GM18861 (cell line): ENCODE results near the gene AGPAT2.

ENCODE experiments used
- ATAC-seq: cut with Tn5 transposase; IDR thresholded peaks from one replicate; pipeline ENCODE4 v1.9.1; 2021; ENCODE audit not compliant: unreplicated experiment

Gene AGPAT2

GRCh38 chr9:136664000-136664915, 23.0 kb downstream of the AGPAT2 start:
- ATAC-seq = no peak

DNA sequence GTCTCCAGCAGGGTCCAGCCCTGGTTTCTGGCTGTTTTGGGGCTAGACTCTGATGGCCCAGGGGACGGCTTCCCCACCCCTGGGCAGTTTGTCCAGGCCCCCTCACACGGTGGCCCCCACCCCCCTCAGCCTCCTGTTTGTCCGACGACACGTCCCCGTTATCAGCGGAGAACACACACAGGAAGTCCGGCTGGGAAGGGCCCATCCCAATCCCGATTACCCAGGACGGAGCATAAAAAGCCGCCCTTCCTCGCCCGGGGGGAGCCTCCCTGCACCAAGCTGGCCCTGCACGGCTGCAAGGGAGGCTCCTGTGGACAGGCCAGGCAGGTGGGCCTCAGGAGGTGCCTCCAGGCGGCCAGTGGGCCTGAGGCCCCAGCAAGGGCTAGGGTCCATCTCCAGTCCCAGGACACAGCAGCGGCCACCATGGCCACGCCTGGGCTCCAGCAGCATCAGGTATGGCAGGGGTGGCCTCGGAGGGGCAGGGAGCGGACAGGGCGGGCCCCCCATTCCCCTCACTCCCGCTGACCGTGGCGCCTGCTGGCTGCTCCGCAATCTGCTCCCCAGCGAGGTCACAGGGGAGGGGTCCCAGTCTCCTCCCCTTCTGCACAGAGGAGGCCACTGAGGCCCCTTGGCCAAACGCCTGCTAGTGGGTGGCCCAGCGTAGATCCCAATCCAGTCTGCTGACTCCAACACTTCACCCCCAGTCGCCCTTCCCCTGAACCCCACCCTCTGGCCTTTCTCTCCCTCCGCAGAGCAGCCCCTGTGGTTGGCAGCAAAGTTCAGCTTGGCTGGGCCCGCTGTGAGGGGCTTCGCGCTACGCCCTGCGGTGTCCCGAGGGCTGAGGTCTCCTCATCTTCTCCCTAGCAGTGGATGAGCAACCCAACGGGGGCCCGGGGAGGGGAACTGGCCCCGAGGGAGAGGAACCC, 24.3 kb downstream of the AGPAT2 start, which contains the start of gene EGFL7:
Gene EGFL7 (plus strand): TSS at position 261 of the 926 bp plus-strand sequence. CDS start 5,367 bp downstream, outside the sequence.
- ATAC-seq = no peak

DNA sequence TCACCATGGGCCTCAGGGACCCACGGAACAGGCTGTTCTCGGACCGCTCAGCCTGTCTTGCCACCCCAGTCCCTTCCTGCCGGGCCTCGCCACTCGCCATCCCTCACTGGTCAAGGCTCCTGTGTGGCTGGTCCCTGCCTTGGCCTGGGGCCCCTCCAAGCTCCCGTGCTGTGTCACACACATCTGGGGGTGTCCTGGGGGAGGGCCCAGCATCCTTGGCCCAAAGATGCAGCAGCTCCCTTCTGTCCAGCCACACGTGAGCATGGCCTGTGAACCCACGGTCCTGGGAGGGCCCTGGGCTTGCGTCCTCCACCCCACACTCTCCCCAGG, 25.0 kb downstream of the AGPAT2 start:
- ATAC-seq = no peak

DNA sequence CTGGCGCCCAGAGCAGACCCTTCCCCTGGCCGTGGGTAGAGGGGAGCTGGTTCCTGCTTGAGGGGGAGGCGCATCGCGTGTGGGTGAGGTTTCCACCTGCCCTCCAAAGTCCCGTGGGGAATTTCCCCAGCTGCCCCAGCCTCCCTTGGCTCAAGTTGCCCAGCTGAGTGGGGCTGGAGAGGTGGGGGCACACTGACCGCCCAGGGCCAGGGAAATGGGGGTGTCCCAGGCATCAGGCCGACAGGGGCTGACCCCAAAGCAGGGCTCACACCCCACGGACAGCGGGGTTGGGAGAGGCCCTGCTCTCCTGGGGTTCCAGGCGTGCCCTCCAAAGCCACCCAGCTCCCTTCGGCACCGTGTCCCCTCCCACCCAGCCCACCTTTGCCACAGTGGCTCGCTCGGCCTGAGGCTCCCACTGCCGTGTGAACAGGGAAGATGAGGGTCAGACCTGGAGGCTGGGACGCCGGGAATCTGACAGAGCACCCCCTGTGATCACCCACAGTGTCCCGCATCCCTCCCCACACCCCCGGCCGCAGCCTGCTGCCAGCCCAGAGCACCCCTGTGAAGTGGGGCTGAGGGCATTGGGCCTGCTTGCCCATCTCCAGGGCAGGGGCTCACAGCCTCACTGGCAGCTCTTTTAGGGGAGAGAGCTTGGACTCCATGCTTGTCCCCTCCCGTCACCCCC, 25.5 kb downstream of the AGPAT2 start:
- ATAC-seq = no peak

- no peak for ATAC-seq
These were observed 26.2 kb downstream of the AGPAT2 start for GRCh38 chr9:136660971-136661550.

- ATAC-seq = no peak
These were observed 27.1 kb downstream of the AGPAT2 start for GRCh38 chr9:136659861-136660784.

- no peak for ATAC-seq
These were observed 28.3 kb downstream of the AGPAT2 start for GRCh38 chr9:136658849-136659535.

DNA sequence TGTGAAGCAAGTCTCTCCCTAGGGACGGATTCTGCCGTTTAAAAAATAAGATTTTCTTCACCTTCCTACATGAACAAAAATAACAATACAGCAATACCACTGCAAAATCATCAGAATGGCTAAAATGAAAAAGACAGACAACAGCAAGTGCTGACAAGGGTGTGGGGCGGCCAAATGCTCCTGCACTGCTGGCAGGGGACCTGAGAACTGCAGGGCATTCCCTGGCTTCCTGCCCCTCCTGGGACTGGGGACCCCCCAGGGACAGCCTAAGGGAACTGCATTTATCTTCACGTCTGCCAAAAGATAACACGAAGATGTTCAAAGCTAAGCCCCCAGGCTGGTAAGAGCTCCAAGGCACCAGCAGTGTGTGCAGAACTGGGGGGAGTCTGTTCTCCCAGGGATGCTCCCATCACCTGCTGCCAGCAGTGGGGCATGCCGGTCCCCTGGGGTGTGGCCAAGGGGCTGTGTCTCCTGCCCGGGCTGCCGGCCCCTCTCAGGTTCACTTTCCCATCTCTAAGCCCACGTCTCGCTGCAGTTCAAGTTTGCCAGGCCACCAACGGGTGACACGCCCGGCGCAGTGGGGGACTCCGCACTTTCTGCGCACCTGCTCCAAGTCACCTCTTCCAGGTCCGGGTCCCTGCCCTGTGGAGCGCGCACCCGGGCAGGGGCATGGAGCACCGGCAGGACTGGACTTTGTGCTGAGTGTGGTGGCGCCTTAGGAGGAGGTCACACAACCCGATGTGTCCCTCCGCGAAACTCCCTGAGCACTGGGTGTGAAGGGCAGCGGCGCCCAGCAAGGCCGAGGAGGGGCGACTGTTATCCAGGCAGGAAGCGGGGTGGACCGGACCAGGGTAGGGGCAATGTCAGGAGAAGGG, 29.0 kb downstream of the AGPAT2 start:
- no peak for ATAC-seq

DNA sequence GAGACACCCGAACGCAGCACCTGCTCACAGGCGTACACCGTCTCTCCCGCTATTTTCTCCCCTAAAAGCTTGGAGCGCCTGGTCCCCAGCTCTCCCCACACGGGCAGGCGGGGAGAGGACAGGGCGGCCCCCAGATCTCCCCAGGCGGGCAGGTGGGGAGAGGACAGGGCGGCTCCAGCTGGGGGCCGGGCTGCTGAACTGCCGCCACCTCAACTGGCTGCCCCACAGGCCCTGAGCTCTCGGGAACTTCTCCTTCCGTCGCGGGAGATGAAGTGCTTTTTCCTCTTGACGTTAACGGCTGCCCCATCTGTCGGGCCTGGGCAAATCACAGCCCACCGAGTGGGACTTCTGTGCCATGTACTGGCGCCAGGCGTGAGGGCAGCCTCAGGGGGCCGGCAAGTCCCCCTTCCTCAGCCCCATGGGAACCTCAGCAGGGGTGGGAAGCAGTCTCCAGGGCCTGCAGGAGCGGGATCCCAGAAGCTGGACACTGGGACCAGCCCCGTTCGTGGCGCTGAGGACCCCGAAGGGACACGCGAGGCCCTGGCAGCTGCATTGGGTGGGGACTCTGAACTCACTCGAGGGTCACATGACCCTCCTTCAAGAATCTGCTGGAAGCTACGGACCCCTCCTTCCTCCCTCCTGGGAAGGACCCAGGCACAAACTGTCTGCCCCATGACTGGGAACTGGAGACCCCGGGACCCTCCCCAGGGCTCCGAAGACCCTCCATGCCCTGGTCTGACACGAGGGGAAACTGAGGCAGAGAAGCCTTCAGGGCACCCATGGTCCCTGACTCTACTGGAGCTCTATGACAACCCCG, 30.3 kb downstream of the AGPAT2 start:
- no peak for ATAC-seq

DNA sequence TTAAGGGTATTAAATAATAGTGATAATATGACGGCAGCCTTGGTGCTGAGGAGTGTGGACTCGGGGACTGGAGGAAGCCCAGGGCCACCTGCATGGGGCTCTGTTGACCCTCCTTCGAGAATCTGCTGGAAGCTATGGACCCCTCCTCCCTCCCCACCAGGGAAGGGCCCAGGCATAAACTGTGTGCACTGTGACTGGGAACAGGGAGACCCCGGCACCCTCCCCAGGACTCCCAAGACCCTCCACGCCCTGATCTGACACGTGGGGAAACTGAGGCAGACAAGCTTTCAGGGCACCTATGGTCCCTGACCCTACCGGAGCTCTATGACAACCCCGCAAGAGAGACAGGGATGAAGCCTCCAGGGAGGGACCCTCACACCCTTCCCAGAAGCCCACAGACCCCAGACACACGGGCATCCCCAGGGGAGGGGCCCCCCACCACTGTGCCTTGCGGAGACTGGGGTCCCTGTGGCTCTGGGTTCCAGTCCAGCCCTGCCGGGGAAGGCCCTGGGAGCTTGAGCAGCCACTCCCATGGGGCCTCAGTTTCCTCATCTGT, 31.0 kb downstream of the AGPAT2 start:
- ATAC-seq = no peak

DNA sequence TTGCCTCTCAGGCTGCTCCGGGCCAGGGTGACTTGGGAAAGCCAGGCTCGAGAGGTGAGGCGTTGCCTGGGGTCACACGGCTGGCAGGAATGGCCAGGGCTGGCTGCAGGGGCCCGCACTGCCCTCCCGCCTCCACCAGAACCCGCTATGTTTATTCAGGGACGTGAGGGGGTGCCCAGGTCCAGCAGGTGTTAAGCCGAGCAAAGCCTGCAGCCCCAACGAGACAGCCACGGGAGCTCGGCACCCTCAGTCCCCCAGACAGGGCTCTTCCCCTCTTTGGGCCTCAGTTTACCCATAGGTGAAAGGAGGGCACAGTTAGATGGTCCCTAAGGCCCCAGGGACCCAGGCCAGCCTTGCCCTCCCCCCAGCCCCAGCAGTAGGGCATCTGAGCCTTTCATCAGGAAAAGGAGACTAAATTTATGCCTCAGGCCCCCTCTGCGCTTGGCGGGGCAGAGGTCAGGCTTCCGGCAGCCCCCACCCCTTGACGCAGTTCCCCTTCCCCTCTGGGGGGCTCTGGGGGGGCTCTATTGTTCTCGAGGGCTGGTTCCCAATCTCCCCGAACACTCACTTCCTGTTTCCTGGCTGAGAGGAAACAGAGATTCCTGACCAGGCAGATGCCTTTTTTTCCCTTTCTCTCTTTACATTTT, 31.6 kb downstream of the AGPAT2 start:
- ATAC-seq = no peak

DNA sequence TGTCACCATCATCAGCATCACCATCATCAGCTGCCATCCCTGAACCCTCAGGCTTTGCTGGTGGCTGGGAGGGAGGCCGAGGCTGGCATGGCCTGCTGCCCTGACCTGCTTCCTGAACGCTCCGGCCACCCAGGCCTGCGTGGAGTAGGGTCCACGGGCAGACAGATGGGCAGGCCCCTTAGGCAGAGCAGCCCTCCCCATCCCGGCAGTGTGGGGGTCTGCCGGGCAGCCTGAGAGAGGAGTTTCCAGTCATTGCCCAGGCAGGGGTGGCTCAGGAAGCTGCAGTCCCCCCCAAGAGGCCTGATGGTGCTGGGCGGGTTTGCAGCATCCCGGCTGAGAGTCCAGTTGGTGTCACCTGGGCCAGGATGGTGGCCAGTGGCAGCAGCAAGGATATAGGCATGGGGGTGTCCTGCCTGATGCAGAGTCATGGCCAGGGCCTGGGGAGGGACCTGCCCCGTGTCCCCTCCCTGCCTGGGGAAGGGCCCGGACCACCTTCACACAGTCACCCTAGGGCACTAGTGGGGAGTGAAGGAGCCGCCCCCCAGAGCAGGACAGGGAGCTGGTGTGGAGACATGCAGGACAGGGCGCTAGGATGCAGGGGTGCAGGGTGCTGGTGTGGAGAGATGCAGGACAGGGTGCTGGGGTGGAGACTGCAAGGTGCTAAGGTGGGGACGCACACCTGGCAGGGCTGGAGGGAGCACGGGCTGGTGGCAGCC, 32.3 kb downstream of the AGPAT2 start:
- no peak for ATAC-seq

GRCh38 chr9:136653323-136654079, 33.8 kb downstream of the AGPAT2 start:
- ATAC-seq = no peak

DNA sequence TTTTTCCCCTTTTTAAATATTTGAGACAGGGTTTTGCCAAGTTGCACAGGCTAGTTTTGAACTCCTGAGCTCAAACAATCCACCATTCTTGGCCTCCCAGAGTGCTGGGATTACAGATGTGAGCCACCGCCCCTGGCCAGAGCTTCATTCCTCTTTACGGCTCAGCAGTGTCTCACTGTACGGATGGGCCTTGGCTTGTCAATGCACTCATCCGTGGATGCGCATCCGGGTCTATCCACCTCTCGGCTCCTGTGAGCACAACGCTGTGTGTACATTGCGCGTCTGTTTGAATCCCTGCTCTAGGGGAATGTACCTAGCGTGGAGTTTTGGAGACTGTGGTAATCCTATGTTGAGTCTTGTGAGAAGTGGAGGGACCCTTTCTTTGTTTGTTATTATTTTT, 35.4 kb downstream of the AGPAT2 start:
- ATAC-seq = no peak

- no peak for ATAC-seq
These were observed 36.6 kb downstream of the AGPAT2 start for GRCh38 chr9:136650648-136651047.
